ENCODE data around the gene INPP5A.
"Not testable (repeated sequence)": the region's sequence is repeated elsewhere in the genome, so short reads cannot be mapped to it uniquely, and the experiment has no call there.

INPP5A gene

GRCh38 chr10:132792099-132792498 lies 254.5 kb downstream of the INPP5A start:
- H3K4me3 ChIP-seq (ENCODE audit: low read length in 2 of 2); H3K36me3 ChIP-seq (ENCODE audit: control insufficient read depth in 2 of 2, insufficient read depth in 2 of 2, low read length in 2 of 2); H3K9ac ChIP-seq (ENCODE audit: low read depth in 1 of 2, low read length in 2 of 2); H3K27me3 ChIP-seq (ENCODE audit: control insufficient read depth in 2 of 2, insufficient read depth in 2 of 2, low read length in 2 of 2); H3K4me1 ChIP-seq (ENCODE audit: control insufficient read depth in 2 of 2, insufficient read depth in 2 of 2, low read length in 2 of 2); H3K9me3 ChIP-seq (ENCODE audit: control insufficient read depth in 2 of 2, low read length in 2 of 2); H3K27ac ChIP-seq (ENCODE audit: low read depth in 2 of 2, low read length in 2 of 2): not testable (repeated sequence)

DNA sequence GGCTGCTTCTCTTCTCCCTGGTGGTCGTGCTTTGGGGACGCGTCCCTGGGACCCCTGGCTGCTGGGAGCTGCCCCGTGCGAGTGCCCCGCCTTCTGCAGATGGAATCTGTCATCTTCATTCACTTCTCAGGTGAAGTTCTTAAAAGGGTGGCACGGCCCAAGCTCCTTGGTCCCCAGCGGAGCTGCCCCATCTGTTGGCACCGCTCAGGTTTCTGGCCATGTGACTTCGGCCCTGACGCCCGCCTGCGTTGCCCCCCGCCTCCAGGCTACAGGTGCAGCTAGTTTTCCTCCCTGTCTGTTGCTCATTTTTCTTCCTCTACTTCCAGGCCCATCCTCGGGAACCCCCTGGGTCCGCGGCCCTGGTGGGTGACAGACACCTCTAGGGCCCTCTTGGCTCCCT lies 255.2 kb downstream of the INPP5A start:
- Histone ChIP-seq H3K9ac (ENCODE audit: low read depth in 1 of 2, low read length in 2 of 2) (no peak overlapping the region), H3K27ac (ENCODE audit: low read depth in 2 of 2, low read length in 2 of 2) (no peak overlapping the region), H3K4me3 (ENCODE audit: low read length in 2 of 2) (no peak overlapping the region), H3K9me3 (ENCODE audit: control insufficient read depth in 2 of 2, low read length in 2 of 2) (no peaks in the 10 kb centered on the region), H3K4me1 (ENCODE audit: control insufficient read depth in 2 of 2, insufficient read depth in 2 of 2, low read length in 2 of 2) (no peaks in the 10 kb centered on the region), H3K36me3 (ENCODE audit: control insufficient read depth in 2 of 2, insufficient read depth in 2 of 2, low read length in 2 of 2) (no peaks in the 10 kb centered on the region), H3K27me3 (ENCODE audit: control insufficient read depth in 2 of 2, insufficient read depth in 2 of 2, low read length in 2 of 2) (peaks cover 0 to 3% of the 10 kb centered on the region in 2 donors)

DNA sequence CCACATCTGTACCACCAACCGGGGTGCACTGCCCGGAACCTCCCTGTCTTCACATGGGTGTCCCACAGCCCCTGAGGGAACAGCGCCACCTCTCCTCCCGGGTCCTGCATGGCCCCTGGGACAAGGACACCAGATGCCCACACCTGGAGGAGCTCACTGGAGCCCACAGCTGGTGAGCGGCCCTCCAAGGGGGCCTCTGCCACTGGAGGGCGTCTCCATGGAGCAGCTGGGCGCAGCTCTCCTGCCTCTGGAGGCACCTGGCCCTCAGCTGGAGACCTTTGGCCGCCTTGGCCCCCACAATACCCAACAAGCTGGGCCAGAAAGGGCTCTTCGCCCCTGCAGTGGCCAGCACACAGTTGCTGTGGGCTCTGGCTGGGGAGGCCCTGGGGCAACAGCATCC lies 255.6 kb downstream of the INPP5A start:
- Histone ChIP-seq H3K9me3 (ENCODE audit: control insufficient read depth in 2 of 2, low read length in 2 of 2) (no peaks in the 10 kb centered on the region), H3K4me3 (ENCODE audit: low read length in 2 of 2) (no peak overlapping the region), H3K36me3 (ENCODE audit: control insufficient read depth in 2 of 2, insufficient read depth in 2 of 2, low read length in 2 of 2) (no peaks in the 10 kb centered on the region), H3K4me1 (ENCODE audit: control insufficient read depth in 2 of 2, insufficient read depth in 2 of 2, low read length in 2 of 2) (no peaks in the 10 kb centered on the region), H3K27me3 (ENCODE audit: control insufficient read depth in 2 of 2, insufficient read depth in 2 of 2, low read length in 2 of 2) (peaks cover 0 to 3% of the 10 kb centered on the region in 2 donors), H3K27ac (ENCODE audit: low read depth in 2 of 2, low read length in 2 of 2) (no peak overlapping the region), H3K9ac (ENCODE audit: low read depth in 1 of 2, low read length in 2 of 2) (no peak overlapping the region)

GRCh38 chr10:132793871-132794849 lies 256.6 kb downstream of the INPP5A start:
- Histone ChIP-seq H3K36me3 (ENCODE audit: control insufficient read depth in 2 of 2, insufficient read depth in 2 of 2, low read length in 2 of 2) (no peaks in the 10 kb centered on the region), H3K27ac (ENCODE audit: low read depth in 2 of 2, low read length in 2 of 2) (no peak overlapping the region), H3K27me3 (ENCODE audit: control insufficient read depth in 2 of 2, insufficient read depth in 2 of 2, low read length in 2 of 2) (peaks cover 0 to 3% of the 10 kb centered on the region in 2 donors)

GRCh38 chr10:132796846-132797245 lies 259.3 kb downstream of the INPP5A start:
- Histone ChIP-seq H3K27ac (ENCODE audit: low read depth in 2 of 2, low read length in 2 of 2) (no peak overlapping the region), H3K4me1 (ENCODE audit: control insufficient read depth in 2 of 2, insufficient read depth in 2 of 2, low read length in 2 of 2) (no peaks in the 10 kb centered on the region), H3K4me3 (ENCODE audit: low read length in 2 of 2) (no peak overlapping the region), H3K9me3 (ENCODE audit: control insufficient read depth in 2 of 2, low read length in 2 of 2) (peaks cover 0 to under 1% of the 10 kb centered on the region in 2 donors), H3K36me3 (ENCODE audit: control insufficient read depth in 2 of 2, insufficient read depth in 2 of 2, low read length in 2 of 2) (no peaks in the 10 kb centered on the region), H3K27me3 (ENCODE audit: control insufficient read depth in 2 of 2, insufficient read depth in 2 of 2, low read length in 2 of 2) (no peaks in the 10 kb centered on the region), H3K9ac (ENCODE audit: low read depth in 1 of 2, low read length in 2 of 2) (no peak overlapping the region)

More at GRCh38 chr10:132793871-132794849, 256.6 kb downstream of the INPP5A start:
- no peak overlapping the region for H3K9ac ChIP-seq (ENCODE audit: low read depth in 1 of 2, low read length in 2 of 2)
- H3K4me1 ChIP-seq (ENCODE audit: control insufficient read depth in 2 of 2, insufficient read depth in 2 of 2, low read length in 2 of 2), result no peaks in the 10 kb centered on the region
- H3K4me3 ChIP-seq (ENCODE audit: low read length in 2 of 2), result no peak overlapping the region
- H3K9me3 ChIP-seq (ENCODE audit: control insufficient read depth in 2 of 2, low read length in 2 of 2), result no peaks in the 10 kb centered on the region

- not testable (repeated sequence) for H3K4me1 ChIP-seq (ENCODE audit: control insufficient read depth in 2 of 2, insufficient read depth in 2 of 2, low read length in 2 of 2); H3K27me3 ChIP-seq (ENCODE audit: control insufficient read depth in 2 of 2, insufficient read depth in 2 of 2, low read length in 2 of 2)
These were observed 260.4 kb downstream of the INPP5A start for GRCh38 chr10:132797986-132798385.

GRCh38 chr10:132798403-132798802 lies 260.8 kb downstream of the INPP5A start:
- no peaks in the 10 kb centered on the region for H3K36me3 ChIP-seq (ENCODE audit: control insufficient read depth in 2 of 2, insufficient read depth in 2 of 2, low read length in 2 of 2)
- no peaks in the 10 kb centered on the region for H3K4me1 ChIP-seq (ENCODE audit: control insufficient read depth in 2 of 2, insufficient read depth in 2 of 2, low read length in 2 of 2)
- no peak overlapping the region for H3K27ac ChIP-seq (ENCODE audit: low read depth in 2 of 2, low read length in 2 of 2)
- no peak overlapping the region for H3K4me3 ChIP-seq (ENCODE audit: low read length in 2 of 2)
- peaks cover 0 to 2% of the 10 kb centered on the region in 2 donors for H3K9me3 ChIP-seq (ENCODE audit: control insufficient read depth in 2 of 2, low read length in 2 of 2)
- H3K9ac ChIP-seq (ENCODE audit: low read depth in 1 of 2, low read length in 2 of 2), result no peak overlapping the region
- no peaks in the 10 kb centered on the region for H3K27me3 ChIP-seq (ENCODE audit: control insufficient read depth in 2 of 2, insufficient read depth in 2 of 2, low read length in 2 of 2)

More at GRCh38 chr10:132797986-132798385, 260.4 kb downstream of the INPP5A start:
- not testable (repeated sequence) for H3K4me3 ChIP-seq (ENCODE audit: low read length in 2 of 2); H3K27ac ChIP-seq (ENCODE audit: low read depth in 2 of 2, low read length in 2 of 2); H3K9ac ChIP-seq (ENCODE audit: low read depth in 1 of 2, low read length in 2 of 2); H3K9me3 ChIP-seq (ENCODE audit: control insufficient read depth in 2 of 2, low read length in 2 of 2); H3K36me3 ChIP-seq (ENCODE audit: control insufficient read depth in 2 of 2, insufficient read depth in 2 of 2, low read length in 2 of 2)

DNA sequence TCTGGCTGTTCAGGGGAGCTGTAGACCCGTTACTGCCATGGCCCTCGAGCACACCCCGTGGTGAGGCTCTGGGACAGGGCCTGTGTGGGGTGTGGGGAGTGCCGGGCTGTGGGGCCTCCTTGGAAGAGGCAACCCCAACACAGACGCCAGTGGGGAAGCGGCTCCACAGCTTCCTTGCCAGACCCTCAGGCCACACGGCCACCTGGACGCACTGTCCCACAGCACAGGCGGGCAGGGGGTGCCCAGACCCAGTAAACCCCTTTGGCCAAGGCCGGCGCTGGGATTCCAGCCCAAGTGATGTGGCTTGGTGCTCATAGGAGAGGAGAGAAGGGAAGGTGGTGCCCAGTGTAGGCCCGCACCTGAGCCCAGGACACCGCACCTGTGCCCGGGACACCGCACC lies 261.3 kb downstream of the INPP5A start:
- no peak overlapping the region for H3K9ac ChIP-seq (ENCODE audit: low read depth in 1 of 2, low read length in 2 of 2)
- no peaks in the 10 kb centered on the region for H3K36me3 ChIP-seq (ENCODE audit: control insufficient read depth in 2 of 2, insufficient read depth in 2 of 2, low read length in 2 of 2)
- H3K27me3 ChIP-seq (ENCODE audit: control insufficient read depth in 2 of 2, insufficient read depth in 2 of 2, low read length in 2 of 2), result no peaks in the 10 kb centered on the region

GRCh38 chr10:132799865-132800264 lies 262.3 kb downstream of the INPP5A start:
- no peak overlapping the region for H3K4me3 ChIP-seq (ENCODE audit: low read length in 2 of 2)
- no peak overlapping the region for H3K9ac ChIP-seq (ENCODE audit: low read depth in 1 of 2, low read length in 2 of 2)
- peaks cover 0 to 2% of the 10 kb centered on the region in 2 donors for H3K9me3 ChIP-seq (ENCODE audit: control insufficient read depth in 2 of 2, low read length in 2 of 2)
- no peaks in the 10 kb centered on the region for H3K27me3 ChIP-seq (ENCODE audit: control insufficient read depth in 2 of 2, insufficient read depth in 2 of 2, low read length in 2 of 2)
- H3K27ac ChIP-seq (ENCODE audit: low read depth in 2 of 2, low read length in 2 of 2), result no peak overlapping the region
- no peaks in the 10 kb centered on the region for H3K4me1 ChIP-seq (ENCODE audit: control insufficient read depth in 2 of 2, insufficient read depth in 2 of 2, low read length in 2 of 2)
- no peaks in the 10 kb centered on the region for H3K36me3 ChIP-seq (ENCODE audit: control insufficient read depth in 2 of 2, insufficient read depth in 2 of 2, low read length in 2 of 2)

More for the DNA sequence above, 261.3 kb downstream of the INPP5A start:
- H3K9me3 ChIP-seq (ENCODE audit: control insufficient read depth in 2 of 2, low read length in 2 of 2), result peaks cover 0 to 2% of the 10 kb centered on the region in 2 donors
- H3K4me1 ChIP-seq (ENCODE audit: control insufficient read depth in 2 of 2, insufficient read depth in 2 of 2, low read length in 2 of 2), result no peaks in the 10 kb centered on the region
- H3K27ac ChIP-seq (ENCODE audit: low read depth in 2 of 2, low read length in 2 of 2), result no peak overlapping the region
- no peak overlapping the region for H3K4me3 ChIP-seq (ENCODE audit: low read length in 2 of 2)

- Histone ChIP-seq H3K9ac (ENCODE audit: low read depth in 1 of 2, low read length in 2 of 2) (no peak overlapping the region), H3K27me3 (ENCODE audit: control insufficient read depth in 2 of 2, insufficient read depth in 2 of 2, low read length in 2 of 2) (no peaks in the 10 kb centered on the region), H3K27ac (ENCODE audit: low read depth in 2 of 2, low read length in 2 of 2) (no peak overlapping the region), H3K9me3 (ENCODE audit: control insufficient read depth in 2 of 2, low read length in 2 of 2) (peaks cover 0 to 2% of the 10 kb centered on the region in 2 donors), H3K36me3 (ENCODE audit: control insufficient read depth in 2 of 2, insufficient read depth in 2 of 2, low read length in 2 of 2) (no peaks in the 10 kb centered on the region), H3K4me3 (ENCODE audit: low read length in 2 of 2) (no peak overlapping the region), H3K4me1 (ENCODE audit: control insufficient read depth in 2 of 2, insufficient read depth in 2 of 2, low read length in 2 of 2) (no peaks in the 10 kb centered on the region)
These were observed 264.5 kb downstream of the INPP5A start for GRCh38 chr10:132802048-132802447.
